Caco-2 (cell line): ENCODE measurements around the gene PSD4. TPM values are rescaled to one million over a fixed set of nuclear protein-coding genes. Genes with fewer than 3 reads are reported as not detected.

ENCODE experiments used
- Bru-seq: library from RNA; stranded (reverse); fragments of 400-500 nt; gene quantifications from one replicate; lab custom pipeline; 2021; lab: Mats Ljungman, UMichigan
- BruChase-seq, 2 experiments: library from RNA; stranded (reverse); fragments of 400-500 nt; gene quantifications; one replicate each; lab custom pipeline; 2021; lab: Mats Ljungman, UMichigan
- BruUV-seq: library from RNA; stranded (reverse); fragments of 400-500 nt; replicated peaks from 2 replicates; lab custom pipeline; 2021; lab: Mats Ljungman, UMichigan
- CTCF ChIA-PET: fragments of 300-600 bp; sonication (Branson Sonifier 250); formaldehyde crosslinking; loops from one replicate; lab custom pipeline; 2022; ENCODE audit warnings: antibody characterized with exemption; lab: Charles Lee
- POLR2A ChIA-PET: fragments of 300-600 bp; sonication (Branson Sonifier 250); formaldehyde crosslinking; loops from one replicate; lab custom pipeline; 2022; ENCODE audit warnings: antibody characterized with exemption; lab: Charles Lee
- DNase-seq, 2 experiments: peaks; one replicate each; pipeline versions ENCODE4 v3.0.0 to v3.0.0-alpha.2; 2020 to 2022
- H3K27me3 ChIP-seq: replicated peaks from 2 replicates; pipeline ENCODE4 v1.6.0; 2011; ENCODE audit warnings: low read length; ENCODE audit not compliant: control insufficient read depth, insufficient read depth
- H3K36me3 ChIP-seq: 2 replicates; pipeline ENCODE4 v1.5.1; 2011; ENCODE audit warnings: low read length; ENCODE audit not compliant: control insufficient read depth, insufficient read depth
- H3K4me1 ChIP-seq: fragments of 250-450 bp; sonication (Bioruptor Pico); 2 replicates; pipeline ENCODE4 v1.5.1; 2020; ENCODE audit warnings: mild to moderate bottlenecking
- H3K4me3 ChIP-seq: 2 replicates; pipeline ENCODE4 v1.5.1; 2011; ENCODE audit warnings: low read depth, mild to moderate bottlenecking, control low read depth, low read length
- H3K9me3 ChIP-seq: fragments of 250-450 bp; sonication (Bioruptor Pico); 2 replicates; pipeline ENCODE4 v1.5.1; 2020; ENCODE audit warnings: mild to moderate bottlenecking, moderate library complexity
- H3K27ac Mint-ChIP-seq: one replicate; pipeline ENCODE4 v1.8.0; 2022; ENCODE audit warnings: mixed read lengths; ENCODE audit not compliant: unreplicated experiment
- H3K27me3 Mint-ChIP-seq: one replicate; pipeline ENCODE4 v1.8.0; 2022; ENCODE audit warnings: mixed read lengths; ENCODE audit not compliant: insufficient read depth, unreplicated experiment
- H3K36me3 Mint-ChIP-seq: one replicate; pipeline ENCODE4 v1.8.0; 2022; ENCODE audit warnings: mild to moderate bottlenecking, mixed read lengths; ENCODE audit not compliant: insufficient read depth, unreplicated experiment
- H3K4me1 Mint-ChIP-seq: one replicate; pipeline ENCODE4 v1.8.0; 2022; ENCODE audit warnings: low read depth, mixed read lengths; ENCODE audit not compliant: unreplicated experiment
- H3K4me3 Mint-ChIP-seq: one replicate; pipeline ENCODE4 v1.8.0; 2022; ENCODE audit warnings: mild to moderate bottlenecking, moderate library complexity, mixed read lengths; ENCODE audit not compliant: unreplicated experiment
- H3K9me3 Mint-ChIP-seq: one replicate; pipeline ENCODE4 v1.8.0; 2022; ENCODE audit warnings: mixed read lengths; ENCODE audit not compliant: unreplicated experiment
- intact Hi-C: fragments of 100-400 bp; cut with micrococcal nuclease; formaldehyde crosslinking; loops from one replicate; pipeline ENCODE4 v1.10.0; 2022; ENCODE audit not compliant: unreplicated experiment
- long read RNA-seq: library from polyadenylated mRNA; stranded (forward); transcript quantifications from one replicate; pipeline ENCODE4 v2.0.0, GENCODE V29; 2022
- total RNA-seq: library from RNA; stranded (reverse); gene quantifications from 2 replicates; pipeline ENCODE4 v1.2.3, GENCODE V29; 2022
- TF ChIP-seq, protein P1 (sequence below), 2 experiments: fragments of 200-600 bp in 1 of 2; IDR thresholded peaks; 1 replicate in 1 of 2; 2 replicates in 1 of 2; pipeline versions ENCODE4 v1.5.1 to v1.8.0; 2011 to 2022; ENCODE audit warnings: antibody characterized with exemption in 1 of 2, control low read depth in 1 of 2, inconsistent platforms in 1 of 2, low read depth in 1 of 2, low read length in 1 of 2, mild to moderate bottlenecking in 1 of 2, moderate library complexity in 1 of 2; ENCODE audit not compliant: insufficient read depth in 1 of 2, severe bottlenecking in 1 of 2, unreplicated experiment in 1 of 2

PSD4 gene
- 15.5 and 18.7 TPM in 2 replicates for total RNA-seq
- Bru-seq, nascent RNA = percentile 49 among the genes with signal in this experiment
- BruChase-seq, experiment 1, labeled RNA remaining after a 2-hour chase = percentile 53 among the genes with signal in this experiment
- BruChase-seq, experiment 2, labeled RNA remaining after a 6-hour chase = percentile 54 among the genes with signal in this experiment
- long read RNA-seq, partial matches to known transcripts = 0 of 4 reads
- long read RNA-seq, other reads (novel, unspliced or antisense) = 4 of 4 reads

DNA sequence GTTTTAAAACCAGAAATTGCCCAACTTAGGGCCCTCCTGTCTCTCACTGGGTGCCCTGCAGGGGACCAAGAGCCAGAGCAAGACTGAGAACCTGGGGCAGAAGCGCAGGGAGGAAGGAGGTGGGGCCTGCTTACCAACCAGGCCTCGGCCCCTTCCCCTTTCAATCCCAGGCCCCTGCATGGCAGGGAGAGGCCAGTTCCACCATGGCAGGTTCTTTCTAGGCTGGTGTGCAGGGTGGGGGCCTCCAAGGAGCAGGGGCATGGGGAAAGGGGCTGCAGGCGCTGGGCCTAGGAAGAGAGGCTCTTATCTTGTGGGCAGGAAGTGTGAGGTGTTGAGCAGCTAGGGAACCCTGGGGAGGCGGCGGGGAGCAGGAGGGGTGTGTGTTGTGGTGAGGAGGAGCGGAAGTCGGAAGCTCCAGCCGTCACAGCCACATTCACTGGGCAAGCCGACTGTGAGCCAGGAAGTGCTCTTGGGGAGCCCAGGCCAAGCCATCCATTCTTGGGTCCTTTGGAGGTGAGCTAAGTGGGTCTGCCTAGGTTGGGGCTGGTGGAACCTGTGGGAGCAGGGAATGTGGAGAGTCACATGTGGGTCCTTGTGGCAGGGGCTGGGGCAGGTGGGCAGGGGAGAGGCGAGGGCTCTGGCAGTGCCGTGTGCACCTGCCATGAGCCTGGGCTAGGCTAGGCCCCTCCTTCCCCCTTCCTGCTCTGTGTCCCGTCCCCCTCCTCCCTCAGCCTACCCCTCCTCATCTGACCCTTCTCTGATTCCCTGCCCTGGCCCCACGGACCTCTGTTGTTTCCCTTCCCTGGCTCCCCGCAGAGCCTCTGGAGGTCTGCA is at the start of gene PSD4:
Gene PSD4 (plus strand): TSS at position 430 of the 834 bp plus-strand sequence. CDS start 8,486 bp downstream, outside the sequence.
- CTCF ChIA-PET = interaction anchor here (1.1 to 2.0 kb wide), 4 partner anchors 18 to 37 kb away, joined by 3 to 9 read pairs (median 6); no protein-coding TSS in a partner anchor
- no TSS peak for BruUV-seq

DNA sequence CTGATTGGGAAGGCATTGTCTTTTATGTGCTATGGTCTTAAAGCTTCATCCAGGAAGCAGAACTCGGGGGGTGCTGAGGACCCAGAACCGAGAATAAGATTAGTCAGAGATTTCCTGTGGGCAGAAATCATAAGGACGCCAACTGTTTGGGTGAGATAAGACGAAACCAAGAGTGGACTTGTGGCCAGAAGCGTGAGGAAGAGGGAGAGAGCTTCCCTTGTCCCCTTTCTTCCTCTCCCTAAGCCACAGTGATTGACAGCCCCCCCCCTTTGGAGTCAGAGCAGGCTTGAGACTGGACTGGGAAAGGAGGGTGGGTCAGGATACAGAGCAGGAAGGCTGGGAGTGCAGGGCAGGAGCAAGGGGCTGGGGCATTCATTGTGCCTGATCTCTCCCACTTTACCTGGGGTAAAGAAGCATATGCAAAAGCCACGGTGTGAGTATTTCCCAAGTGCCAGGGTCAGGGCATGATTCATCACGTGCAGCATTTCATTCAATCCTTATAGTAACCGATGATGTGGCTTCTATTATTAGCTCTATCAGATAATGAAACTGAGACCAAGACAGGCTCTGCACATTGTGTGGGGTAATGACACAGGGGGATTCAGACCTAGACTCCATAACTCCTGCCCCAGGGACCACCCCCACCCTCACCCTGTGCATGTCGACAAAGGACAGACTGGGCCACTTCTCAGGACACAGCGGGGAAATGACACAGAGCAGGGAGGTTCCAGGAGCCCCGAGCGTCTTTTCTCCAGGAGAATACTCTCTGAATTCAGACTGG is 49.4 kb upstream of the PSD4 start:
- intact Hi-C loops = no loop called here
- no peaks in the 10 kb centered on the region for H3K27me3 ChIP-seq
- POLR2A ChIA-PET = no interaction called here
- H3K36me3 ChIP-seq = no peaks in the 10 kb centered on the region
- Mint-ChIP-seq H3K36me3 (no peaks in the 10 kb centered on the region), H3K4me1 (peaks cover 7% of the 10 kb centered on the region), H3K4me3 (no peak overlapping the region), H3K9me3 (no peaks in the 10 kb centered on the region), H3K27me3 (peaks cover 3% of the 10 kb centered on the region), H3K27ac (no peak overlapping the region)
- no TSS peak for BruUV-seq
- H3K9me3 ChIP-seq = no peaks in the 10 kb centered on the region
- no peak for DNase-seq
- CTCF ChIA-PET = no interaction called here
- H3K4me1 ChIP-seq = peaks cover 6% of the 10 kb centered on the region
- H3K4me3 ChIP-seq = no peak overlapping the region
- TF ChIP-seq, protein P1, sequence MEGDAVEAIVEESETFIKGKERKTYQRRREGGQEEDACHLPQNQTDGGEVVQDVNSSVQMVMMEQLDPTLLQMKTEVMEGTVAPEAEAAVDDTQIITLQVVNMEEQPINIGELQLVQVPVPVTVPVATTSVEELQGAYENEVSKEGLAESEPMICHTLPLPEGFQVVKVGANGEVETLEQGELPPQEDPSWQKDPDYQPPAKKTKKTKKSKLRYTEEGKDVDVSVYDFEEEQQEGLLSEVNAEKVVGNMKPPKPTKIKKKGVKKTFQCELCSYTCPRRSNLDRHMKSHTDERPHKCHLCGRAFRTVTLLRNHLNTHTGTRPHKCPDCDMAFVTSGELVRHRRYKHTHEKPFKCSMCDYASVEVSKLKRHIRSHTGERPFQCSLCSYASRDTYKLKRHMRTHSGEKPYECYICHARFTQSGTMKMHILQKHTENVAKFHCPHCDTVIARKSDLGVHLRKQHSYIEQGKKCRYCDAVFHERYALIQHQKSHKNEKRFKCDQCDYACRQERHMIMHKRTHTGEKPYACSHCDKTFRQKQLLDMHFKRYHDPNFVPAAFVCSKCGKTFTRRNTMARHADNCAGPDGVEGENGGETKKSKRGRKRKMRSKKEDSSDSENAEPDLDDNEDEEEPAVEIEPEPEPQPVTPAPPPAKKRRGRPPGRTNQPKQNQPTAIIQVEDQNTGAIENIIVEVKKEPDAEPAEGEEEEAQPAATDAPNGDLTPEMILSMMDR (IDR thresholded peaks at IDR 0.05; ENCODE audit: insufficient read depth in 1 of 2, low read depth in 1 of 2, low read length in 1 of 2, severe bottlenecking in 1 of 2, unreplicated experiment in 1 of 2) = no peak

More for the DNA sequence above, at the start of gene PSD4:
- Histone ChIP-seq H3K4me3 (no peak within 1 kb of the TSS), H3K36me3 (0 out of 2 replicates have a peak, but pooled peaks cover 2% of the 10 kb centered on the region), H3K27me3 (no peaks in the 10 kb centered on the region), H3K4me1 (0 out of 2 replicates have a peak, but pooled peaks cover 3% of the 10 kb centered on the region), H3K9me3 (no peaks in the 10 kb centered on the region)
- H3K4me1 Mint-ChIP-seq = peaks cover 5% of the 10 kb centered on the region
- H3K4me3 Mint-ChIP-seq = no peak within 1 kb of the TSS
- H3K27me3 Mint-ChIP-seq = no peaks in the 10 kb centered on the region
- H3K27ac Mint-ChIP-seq = no peak within 1 kb of the TSS
- H3K36me3 Mint-ChIP-seq = no peaks in the 10 kb centered on the region
- no peak for DNase-seq
- intact Hi-C loops = no loop called here
- POLR2A ChIA-PET = no interaction called here
- TF ChIP-seq, protein P1 (IDR thresholded peaks at IDR 0.05; ENCODE audit: insufficient read depth in 1 of 2, low read depth in 1 of 2, low read length in 1 of 2, severe bottlenecking in 1 of 2, unreplicated experiment in 1 of 2) = no peak
- no peaks in the 10 kb centered on the region for H3K9me3 Mint-ChIP-seq
